Measurements from ENCODE around the gene TTC27.
"Not testable (repeated sequence)": the region's sequence is repeated elsewhere in the genome, so short reads cannot be mapped to it uniquely, and the experiment has no call there.

TTC27 gene

DNA sequence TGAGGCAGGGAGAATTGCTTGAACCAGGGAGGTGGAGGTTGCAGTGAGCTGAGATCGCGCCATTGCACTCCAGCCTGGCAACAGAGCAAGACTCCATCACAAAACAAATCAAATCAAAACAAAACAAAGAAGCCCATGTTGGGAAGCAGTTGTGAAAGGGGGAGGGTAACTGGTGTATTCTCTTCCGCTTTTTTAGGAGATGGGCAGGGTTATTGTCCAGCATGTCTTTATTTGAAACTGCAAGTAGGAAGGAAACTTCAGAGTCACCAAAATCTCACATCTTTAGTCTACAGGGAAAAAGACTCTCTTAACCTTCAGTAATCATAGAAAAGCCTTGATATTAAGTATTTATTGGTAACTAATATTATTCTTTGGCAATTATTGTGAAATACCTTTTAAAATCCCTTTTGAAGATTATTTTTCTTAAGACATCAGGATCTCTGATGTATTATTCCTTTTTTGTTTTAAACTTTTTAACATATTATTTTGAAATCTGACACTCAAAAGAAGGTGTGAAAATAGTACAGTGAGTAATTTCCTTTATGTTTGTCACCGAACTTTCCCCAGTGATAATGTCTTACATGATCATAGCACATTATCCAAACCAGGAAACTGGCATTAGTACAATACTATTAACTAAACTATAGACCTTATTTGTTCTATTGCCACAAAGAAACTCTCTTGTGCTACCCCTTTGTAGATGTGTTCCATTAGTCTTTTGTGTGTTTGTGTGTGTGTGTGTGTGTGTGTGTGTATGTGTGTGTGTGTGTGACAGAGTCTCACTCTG lies 234.6 kb downstream of the TTC27 start:
- no peak for DNase-seq

DNA sequence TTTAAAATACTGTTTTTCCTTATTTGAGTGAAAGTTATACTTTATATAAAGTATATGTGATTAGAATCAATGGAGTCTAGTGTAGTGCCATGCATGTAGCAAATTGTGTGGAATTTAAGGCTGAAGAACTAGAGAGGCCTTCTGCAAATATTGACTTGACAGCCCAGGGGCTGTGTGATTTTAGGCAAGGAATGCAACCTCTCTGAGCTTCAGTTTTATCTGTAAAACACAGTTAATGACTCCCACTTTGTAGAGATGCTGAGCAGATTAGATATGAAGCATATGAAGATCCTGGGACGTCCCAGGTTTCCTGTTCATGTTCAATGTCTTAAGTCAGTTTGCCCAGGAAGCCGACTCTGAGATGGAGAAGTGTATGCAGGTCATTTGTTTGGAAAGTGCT lies 235.5 kb downstream of the TTC27 start:
- no peak for DNase-seq

DNA sequence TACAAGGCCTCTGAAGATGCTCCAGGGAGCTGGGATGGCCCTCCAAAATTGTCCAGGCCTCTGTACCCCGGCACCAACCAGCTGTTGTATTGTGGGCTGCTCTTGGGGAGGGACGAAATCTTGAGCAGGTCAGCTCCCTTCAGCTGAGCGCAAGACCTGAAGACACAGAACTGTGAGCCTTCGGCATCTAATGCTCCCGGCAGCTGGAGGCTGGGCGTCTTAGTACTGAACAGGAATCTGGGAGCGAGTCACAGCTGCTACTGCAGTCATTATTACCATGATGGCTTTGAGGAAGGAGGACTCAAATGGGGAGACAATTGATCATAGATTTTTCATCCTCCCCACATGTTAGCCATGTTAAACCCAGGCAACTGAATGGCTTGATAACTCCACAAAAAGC lies 236.0 kb downstream of the TTC27 start:
- DNase-seq: no peak

DNA sequence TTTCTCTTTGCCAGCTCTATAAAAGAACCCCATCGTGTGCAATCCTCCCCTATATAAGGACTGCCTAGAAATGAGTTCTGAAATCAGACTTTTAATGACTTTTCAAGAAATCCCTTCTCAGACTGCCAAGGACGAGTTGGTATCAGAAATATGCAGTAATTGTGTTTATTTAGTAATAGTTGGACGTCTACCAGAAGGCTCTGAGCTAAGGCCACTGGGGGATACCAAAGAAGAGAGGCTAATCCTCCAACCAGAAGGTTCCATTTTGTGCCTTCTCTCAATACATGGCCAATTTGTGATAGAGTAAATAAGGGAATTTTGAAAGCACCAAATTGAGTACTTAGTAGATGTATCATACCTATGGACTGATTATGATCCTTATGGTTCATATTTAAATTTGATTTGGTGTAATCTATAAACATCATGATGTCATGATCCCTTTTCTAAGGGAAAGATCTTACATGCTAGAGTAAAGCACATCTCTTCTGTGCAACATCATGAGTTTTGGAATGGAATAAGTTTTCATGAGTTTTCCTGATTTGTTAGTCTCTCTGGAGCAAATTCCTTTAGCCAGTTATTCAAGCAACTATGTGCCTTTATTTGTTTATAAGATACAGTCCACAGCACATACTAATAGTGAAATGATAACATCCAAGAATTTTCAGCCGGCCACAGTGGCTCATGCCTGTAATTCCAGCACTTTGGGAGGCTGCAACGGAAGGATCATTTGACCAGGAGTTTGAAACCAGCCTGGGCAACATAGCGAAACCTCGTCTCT lies 236.7 kb downstream of the TTC27 start:
- DNase-seq: peak; percentile 82

DNA sequence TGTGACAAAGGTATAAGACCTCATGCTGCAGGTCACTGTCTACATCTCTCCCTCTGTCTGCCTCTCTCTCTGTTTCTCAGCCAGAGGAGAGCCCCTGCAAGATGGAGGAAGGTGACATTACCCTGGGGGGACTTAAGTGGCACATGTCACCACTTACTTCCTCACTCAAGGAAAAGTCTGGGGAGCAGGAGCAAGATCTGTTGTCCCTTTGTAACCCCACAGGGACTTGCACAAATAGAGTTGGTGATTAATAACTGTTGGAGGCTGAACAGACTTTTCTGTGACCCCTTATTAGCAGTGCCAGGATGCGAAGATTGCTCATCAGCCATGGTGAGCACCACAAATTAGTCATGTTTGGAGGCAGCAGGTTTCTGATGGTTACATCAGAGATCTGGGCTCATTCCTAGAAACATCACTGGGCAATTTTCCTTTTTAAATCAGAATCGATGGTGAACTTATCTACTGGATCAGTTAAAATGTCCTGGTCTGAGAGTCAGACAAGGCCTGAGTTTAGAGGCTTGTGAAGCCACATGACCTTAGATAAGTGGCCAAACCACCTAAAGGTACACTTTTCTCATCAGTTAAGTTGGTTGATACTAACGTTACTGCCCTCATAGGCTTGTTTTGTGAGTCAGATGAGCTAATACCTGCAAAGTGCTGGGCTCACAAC lies 237.7 kb downstream of the TTC27 start:
- peak; percentile 93 for DNase-seq

DNA sequence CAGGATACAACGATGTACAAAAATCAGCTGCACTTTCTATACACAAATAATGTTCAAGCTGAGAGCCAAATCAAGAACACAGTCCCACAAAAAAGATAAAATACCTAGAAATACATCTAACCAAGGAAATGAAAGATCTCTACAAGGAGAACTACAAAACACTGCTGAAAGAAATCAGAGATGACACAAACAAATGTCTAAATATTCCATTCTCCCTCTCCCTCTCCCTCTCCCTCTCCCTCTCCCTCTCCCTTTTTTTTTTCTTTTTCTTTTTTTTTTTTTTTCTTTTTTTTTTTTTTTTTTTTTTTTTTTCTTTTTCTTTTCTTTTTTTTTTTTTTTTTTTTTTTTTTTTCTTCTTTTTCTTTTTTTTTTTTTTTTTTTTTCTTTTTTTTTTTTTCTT lies 238.6 kb downstream of the TTC27 start:
- DNase-seq: not testable (repeated sequence)

Measured in HCEC 1CT (cell line).